IMR-90 (cell line): ENCODE measurements around the gene C19orf73. TPM values are rescaled to one million over a fixed set of nuclear protein-coding genes. Genes with fewer than 3 reads are reported as not detected.

ENCODE experiments used
- ATAC-seq: fragments of 200-7000 bp; cut with Tn5 transposase; 2 replicates; pipeline ENCODE4 v1.9.1; 2020; ENCODE audit warnings: low read depth, mild to moderate bottlenecking, moderate library complexity
- BruUV-seq: library from RNA; stranded (reverse); fragments of 400-500 nt; replicated peaks from 2 replicates; lab custom pipeline; 2021; lab: Mats Ljungman, UMichigan
- CTCF ChIA-PET: fragments of 300-600 bp; formaldehyde crosslinking; extraction: SDS; loops from one replicate; lab custom pipeline; 2021; ENCODE audit warnings: antibody characterized with exemption; lab: Yijun Ruan, JAX
- POLR2A ChIA-PET: fragments of 300-600 bp; sonication (Branson Sonifier 250); formaldehyde crosslinking; loops from one replicate; lab custom pipeline; 2022; ENCODE audit warnings: antibody characterized with exemption; ENCODE audit not compliant: unreplicated experiment; lab: Charles Lee
- DNase-seq: peaks from one replicate; pipeline ENCODE4 v3.0.0; 2013
- H2AFZ ChIP-seq: replicated peaks from 2 replicates; pipeline ENCODE3; 2013; ENCODE audit warnings: low read length, mild to moderate bottlenecking; ENCODE audit not compliant: poor library complexity
- H2AK5ac ChIP-seq: 2 replicates; pipeline ENCODE4 v1.6.1; 2013; ENCODE audit warnings: low read depth, low read length, inconsistent platforms
- H2AK9ac ChIP-seq: replicated peaks from 2 replicates; pipeline ENCODE3; 2013; ENCODE audit warnings: mild to moderate bottlenecking, low read depth, low read length, moderate library complexity; ENCODE audit not compliant: poor library complexity
- H2BK120ac ChIP-seq: 2 replicates; pipeline ENCODE4 v1.6.1; 2013; ENCODE audit warnings: low read depth, low read length, inconsistent platforms
- H2BK15ac ChIP-seq: 3 replicates; pipeline ENCODE4 v1.6.1; 2013; ENCODE audit warnings: low read depth, low read length, inconsistent platforms
- H2BK20ac ChIP-seq: 2 replicates; pipeline ENCODE4 v1.6.1; 2013; ENCODE audit warnings: low read depth, mild to moderate bottlenecking, inconsistent platforms, low read length, moderate library complexity
- H2BK5ac ChIP-seq: 2 replicates; pipeline ENCODE4 v1.6.1; 2013; ENCODE audit warnings: mild to moderate bottlenecking, low read depth, low read length, inconsistent platforms; ENCODE audit not compliant: poor library complexity, severe bottlenecking
- H3K14ac ChIP-seq: replicated peaks from 2 replicates; pipeline ENCODE4 v1.6.1; 2013; ENCODE audit warnings: low read depth, low read length, inconsistent platforms
- H3K18ac ChIP-seq: 2 replicates; pipeline ENCODE4 v1.6.1; 2013; ENCODE audit warnings: low read depth, low read length, control low read depth
- H3K23ac ChIP-seq: 2 replicates; pipeline ENCODE4 v1.6.1; 2013; ENCODE audit warnings: low read depth, low read length, inconsistent platforms
- H3K27ac ChIP-seq: 2 replicates; pipeline ENCODE4 v1.5.1; 2013; ENCODE audit warnings: mild to moderate bottlenecking, control low read depth, low read length; ENCODE audit not compliant: insufficient read depth
- H3K27me3 ChIP-seq: 2 replicates; pipeline ENCODE4 v1.6.1; 2013; ENCODE audit warnings: low read length; ENCODE audit not compliant: control insufficient read depth, insufficient read depth
- H3K36me3 ChIP-seq: 2 replicates; pipeline ENCODE4 v1.6.1; 2013; ENCODE audit warnings: low read length, mixed read lengths; ENCODE audit not compliant: control insufficient read depth, insufficient read depth
- H3K4ac ChIP-seq: 2 replicates; pipeline ENCODE4 v1.6.1; 2013; ENCODE audit warnings: low read depth, low read length, inconsistent platforms
- H3K4me1 ChIP-seq: 2 replicates; pipeline ENCODE4 v1.6.1; 2013; ENCODE audit warnings: low read length, mixed read lengths; ENCODE audit not compliant: control insufficient read depth, insufficient read depth
- H3K4me2 ChIP-seq: 2 replicates; pipeline ENCODE4 v1.6.1; 2013; ENCODE audit warnings: low read depth, mild to moderate bottlenecking, control low read depth, low read length, moderate library complexity
- H3K4me3 ChIP-seq: 2 replicates; pipeline ENCODE4 v1.5.1; 2013; ENCODE audit warnings: low read depth, mild to moderate bottlenecking, control low read depth, low read length, moderate library complexity; ENCODE audit not compliant: insufficient read depth
- H3K56ac ChIP-seq: 2 replicates; pipeline ENCODE4 v1.6.1; 2013; ENCODE audit warnings: low read length, inconsistent platforms; ENCODE audit not compliant: insufficient read depth; ENCODE audit errors: extremely low read depth
- H3K79me1 ChIP-seq, 2 experiments: 2 replicates each; pipeline ENCODE4 v1.6.1; 2013; ENCODE audit warnings: low read length in 2 of 2, inconsistent platforms in 1 of 2, low read depth in 1 of 2
- H3K9ac ChIP-seq: 2 replicates; pipeline ENCODE4 v1.6.1; 2013; ENCODE audit warnings: low read depth, low read length, control low read depth
- H3K9me1 ChIP-seq: 2 replicates; pipeline ENCODE4 v1.6.1; 2013; ENCODE audit warnings: low read length, inconsistent platforms; ENCODE audit not compliant: insufficient read depth
- H3K9me3 ChIP-seq: 2 replicates; pipeline ENCODE4 v1.6.1; 2013; ENCODE audit warnings: low read length; ENCODE audit not compliant: control insufficient read depth, insufficient read depth
- H4K20me1 ChIP-seq: 2 replicates; pipeline ENCODE4 v1.6.1; 2013; ENCODE audit warnings: low read length, inconsistent platforms; ENCODE audit not compliant: insufficient read depth
- H4K5ac ChIP-seq: 2 replicates; pipeline ENCODE4 v1.6.1; 2013; ENCODE audit warnings: mild to moderate bottlenecking, low read depth, low read length, control low read depth
- H4K8ac ChIP-seq, 2 experiments: 2 replicates each; pipeline ENCODE4 v1.6.1; 2013; ENCODE audit warnings: low read depth in 2 of 2, low read length in 2 of 2, control low read depth in 1 of 2, inconsistent platforms in 1 of 2
- H4K91ac ChIP-seq: 2 replicates; pipeline ENCODE4 v1.6.1; 2013; ENCODE audit warnings: low read depth, low read length, inconsistent platforms; ENCODE audit not compliant: insufficient read depth
- CEBPB ChIP-seq: IDR thresholded peaks from 2 replicates; pipeline ENCODE4 v1.6.1; 2012; ENCODE audit warnings: low read depth, low read length, improper control_type of control experiment
- CHD1 ChIP-seq: IDR thresholded peaks from 2 replicates; pipeline ENCODE4 v1.6.1; 2012; ENCODE audit warnings: low read depth, low read length, improper control_type of control experiment
- CTCF ChIP-seq: conservative IDR thresholded peaks from 2 replicates; pipeline ENCODE4 v1.5.1; 2012; ENCODE audit warnings: mild to moderate bottlenecking, low read depth, low read length, improper control_type of control experiment
- FOS ChIP-seq: fragments of 150-350 bp; IDR thresholded peaks from 2 replicates; pipeline ENCODE4 v1.6.1; 2016; ENCODE audit warnings: low read depth, low read length
- MAZ ChIP-seq: IDR thresholded peaks from 2 replicates; pipeline ENCODE4 v1.6.1; 2012; ENCODE audit warnings: low read depth, mild to moderate bottlenecking, low read length, improper control_type of control experiment, moderate library complexity, borderline replicate concordance
- RAD21 ChIP-seq: IDR thresholded peaks from 2 replicates; pipeline ENCODE4 v1.6.1; 2012; ENCODE audit warnings: low read length, improper control_type of control experiment
- SMC3 ChIP-seq: fragments of 150-350 bp; IDR thresholded peaks from 2 replicates; pipeline ENCODE4 v1.6.1; 2016; ENCODE audit warnings: low read depth, mild to moderate bottlenecking, antibody characterized with exemption, low read length, moderate library complexity
- whole genome bisulfite sequencing, 2 experiments: methylation state at CpG; one replicate each; pipeline versions ENCODE4 v1.1.5 to v1.1.7; 2013; ENCODE audit warnings: missing lambda C conversion rate in 2 of 2; ENCODE audit not compliant: insufficient read length in 1 of 2; ENCODE audit errors: extremely low coverage in 2 of 2; 5-methylcytosine and 5-hydroxymethylcytosine counted together
- dilution Hi-C: fragments of 300-500 bp; cut with HindIII; formaldehyde crosslinking; loops from one replicate; pipeline ENCODE4 v1.14.3; 2018; ENCODE audit warnings: low sequenced_read_pairs; ENCODE audit not compliant: unreplicated experiment
- in situ Hi-C: fragments of 300-500 bp; cut with MboI; formaldehyde crosslinking; loops from 3 replicates; pipeline ENCODE4 v1.14.3; 2019; ENCODE audit warnings: low sequenced_read_pairs, inconsistent platforms, mixed read lengths
- intact Hi-C: fragments of 100-400 bp; cut with micrococcal nuclease; formaldehyde crosslinking; loops from 2 replicates; pipeline ENCODE4 v1.10.0; 2022
- polyA plus RNA-seq, 3 experiments: library from polyadenylated mRNA; depleted of rRNA; stranded (reverse); fragments of >200 nt; gene quantifications; 2 replicates each; pipeline ENCODE4 v1.2.3, GENCODE V29; 2012; ENCODE audit warnings: low replicate concordance in 1 of 3
- total RNA-seq: library from RNA; depleted of rRNA; stranded (reverse); fragments of >200 nt; gene quantifications from 2 replicates; pipeline ENCODE4 v1.2.3, GENCODE V29; 2012

C19orf73 gene
- total and polyA plus RNA-seq, 2 of the 4 experiments (the other 2 are of a cell fraction): 1.2 TPM; not detected in 1

DNA sequence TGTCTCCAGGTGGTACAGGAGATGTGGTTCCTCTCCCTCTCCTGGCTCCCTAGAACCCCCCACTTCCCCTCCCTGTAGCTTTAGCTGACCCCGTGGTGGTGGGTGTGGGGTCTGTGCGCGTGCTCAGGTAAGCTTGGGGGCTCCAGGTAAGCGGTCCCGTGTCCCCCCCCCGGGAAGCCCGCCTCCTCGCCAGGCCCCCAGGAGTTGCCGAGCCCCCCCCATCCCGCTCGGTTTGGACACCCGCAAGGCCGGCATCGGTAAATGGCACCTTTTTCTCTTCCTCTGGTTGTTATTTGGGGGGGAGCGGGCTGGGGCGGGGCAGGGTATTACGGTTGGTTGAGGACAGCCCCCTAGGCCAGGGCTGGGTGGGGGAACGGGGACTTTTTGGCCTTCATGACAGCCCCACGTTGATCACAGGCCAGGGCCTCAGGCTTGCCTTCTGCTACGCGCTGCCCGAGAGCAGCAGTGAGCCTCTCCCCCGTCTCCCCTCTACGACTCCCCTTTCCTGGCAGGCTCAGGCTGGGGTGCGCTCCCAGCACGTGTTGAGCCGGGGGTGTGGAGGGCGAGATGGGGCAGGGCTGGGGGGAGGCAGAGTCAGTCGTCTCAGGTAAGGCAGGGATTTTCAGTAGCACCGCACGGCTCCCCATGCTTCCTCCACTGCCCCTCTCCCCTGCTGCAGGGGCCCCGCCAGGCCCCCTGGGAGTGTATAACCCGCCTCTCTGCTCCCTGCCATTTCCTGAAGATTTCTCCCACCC lies 15.4 kb downstream of the C19orf73 start:
- Histone ChIP-seq H2AFZ (no peak overlapping the region), H2AK9ac (no peak overlapping the region), H4K5ac (no peak overlapping the region), H3K4me2 (no peak overlapping the region), H2BK20ac (no peak overlapping the region), H3K56ac (no peak overlapping the region), H4K8ac (no peak overlapping the region), H2AK5ac (no peak overlapping the region), H3K36me3 (peaks cover 81% of the 10 kb centered on the region), H3K14ac (no peak overlapping the region), H3K23ac (no peak overlapping the region), H3K4ac (no peak overlapping the region), H2BK15ac (no peak overlapping the region), H2BK5ac (no peak overlapping the region), H3K18ac (no peak overlapping the region), H4K20me1 (peaks cover 49% of the 10 kb centered on the region), H3K9me1 (no peaks in the 10 kb centered on the region), H3K4me1 (no peaks in the 10 kb centered on the region), H3K27me3 (no peaks in the 10 kb centered on the region), H2BK120ac (no peak overlapping the region), H3K27ac (no peak overlapping the region), H3K79me1 (peaks cover 30 to 58% of the 10 kb centered on the region in 2 experiments), H3K9ac (no peak overlapping the region), H3K4me3 (no peak overlapping the region), H3K9me3 (no peaks in the 10 kb centered on the region), H4K91ac (no peak overlapping the region)
- POLR2A ChIA-PET: no interaction called here
- ATAC-seq (no peak), DNase-seq (no peak)
- BruUV-seq: no TSS peak
- dilution Hi-C loops (no loop called here), in situ Hi-C loops (no loop called here), intact Hi-C loops (no loop called here)
- CTCF ChIA-PET: no interaction called here
- TF ChIP-seq FOS: no peak
- no peak for TF ChIP-seq CHD1
- no peak for TF ChIP-seq CEBPB
- no peak for TF ChIP-seq RAD21
- no peak for TF ChIP-seq CTCF
- no peak for TF ChIP-seq SMC3
- TF ChIP-seq MAZ: no peak
- WGBS, 2 experiments: 94% methylated on average over 3 of the region's 33 CpGs; no CpG with 5 or more reads in 1 of the 2 experiments
